ENCODE data around the gene DGKK.

GRCh38 chrX:50471390-50471789, 765 bp upstream of the DGKK start:
- peak; percentile 73 for TF ChIP-seq EZH2 (IDR thresholded peaks at IDR 0.05; ENCODE audit: low read length)
- no peak for TF ChIP-seq CTCF (optimal IDR thresholded peaks at IDR 0.05 in 1 of 3, IDR thresholded peaks at IDR 0.05 in 1 of 3, conservative IDR thresholded peaks at IDR 0.05 in 1 of 3; ENCODE audit: extremely low read depth in 1 of 3, insufficient read depth in 2 of 3, low read length in 3 of 3)
